Astrocyte of the spinal cord (primary cell): ENCODE data around the gene SLC35F3.

Source experiments
- DNase-seq: peaks from one replicate; pipeline ENCODE4 v3.0.0; 2011; ENCODE audit warnings: low read depth, low spot score
- H3K4me3 ChIP-seq: 2 replicates; pipeline ENCODE4 v1.5.1; 2011; ENCODE audit warnings: low read depth, mild to moderate bottlenecking, low read length, moderate library complexity
- in situ Hi-C: cut with HindIII; loops from 2 replicates; pipeline ENCODE4 v1.10.0; 2017; ENCODE audit warnings: low sequenced_read_pairs
- TF ChIP-seq, protein P1 (sequence below): IDR thresholded peaks from 2 replicates; pipeline ENCODE4 v1.5.1; 2012; ENCODE audit warnings: low read depth, mild to moderate bottlenecking, low read length, inconsistent platforms

SLC35F3 gene

DNA sequence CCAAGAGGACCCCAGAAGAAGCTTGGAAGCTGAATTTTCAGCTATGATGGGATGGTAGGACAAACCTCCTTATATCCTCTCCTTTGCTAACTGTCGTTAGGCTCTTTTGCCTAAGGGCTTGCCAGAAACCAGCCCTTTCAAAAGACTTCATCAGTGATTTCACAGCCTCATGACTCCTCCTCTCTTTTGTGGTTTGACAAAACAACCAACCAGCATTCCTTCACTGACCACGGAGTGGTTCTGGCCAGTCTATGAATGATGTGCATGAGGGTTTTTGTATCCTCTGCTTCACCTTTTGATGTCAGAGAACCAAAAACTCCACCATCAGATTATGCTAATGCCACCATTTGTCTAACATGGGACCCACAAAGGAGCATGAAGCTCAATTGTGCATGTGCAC, 351.9 kb downstream of the SLC35F3 start:
- in situ Hi-C loops = no loop called here
- TF ChIP-seq, protein P1, sequence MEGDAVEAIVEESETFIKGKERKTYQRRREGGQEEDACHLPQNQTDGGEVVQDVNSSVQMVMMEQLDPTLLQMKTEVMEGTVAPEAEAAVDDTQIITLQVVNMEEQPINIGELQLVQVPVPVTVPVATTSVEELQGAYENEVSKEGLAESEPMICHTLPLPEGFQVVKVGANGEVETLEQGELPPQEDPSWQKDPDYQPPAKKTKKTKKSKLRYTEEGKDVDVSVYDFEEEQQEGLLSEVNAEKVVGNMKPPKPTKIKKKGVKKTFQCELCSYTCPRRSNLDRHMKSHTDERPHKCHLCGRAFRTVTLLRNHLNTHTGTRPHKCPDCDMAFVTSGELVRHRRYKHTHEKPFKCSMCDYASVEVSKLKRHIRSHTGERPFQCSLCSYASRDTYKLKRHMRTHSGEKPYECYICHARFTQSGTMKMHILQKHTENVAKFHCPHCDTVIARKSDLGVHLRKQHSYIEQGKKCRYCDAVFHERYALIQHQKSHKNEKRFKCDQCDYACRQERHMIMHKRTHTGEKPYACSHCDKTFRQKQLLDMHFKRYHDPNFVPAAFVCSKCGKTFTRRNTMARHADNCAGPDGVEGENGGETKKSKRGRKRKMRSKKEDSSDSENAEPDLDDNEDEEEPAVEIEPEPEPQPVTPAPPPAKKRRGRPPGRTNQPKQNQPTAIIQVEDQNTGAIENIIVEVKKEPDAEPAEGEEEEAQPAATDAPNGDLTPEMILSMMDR = no peak
- H3K4me3 ChIP-seq = no peak overlapping the region
- DNase-seq = peak; percentile 65

DNA sequence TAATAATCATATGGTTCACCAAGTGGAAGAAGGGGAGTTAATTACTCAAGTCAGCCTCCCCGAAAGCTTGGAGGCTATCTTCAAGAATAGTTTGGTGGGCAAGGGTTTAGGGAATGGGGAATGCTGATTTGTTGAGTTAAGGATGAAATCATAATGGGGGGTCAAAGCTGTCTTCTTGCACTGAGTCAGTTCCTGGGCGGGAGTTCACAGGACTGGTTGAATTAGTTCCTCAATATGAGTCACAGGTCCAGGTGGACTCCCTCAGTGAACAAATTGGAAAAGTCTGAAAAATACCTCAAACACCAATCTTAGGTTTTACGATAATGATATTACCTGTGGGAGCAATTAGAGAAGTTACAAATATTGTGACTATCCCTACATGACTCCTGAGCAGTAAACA, 353.6 kb downstream of the SLC35F3 start:
- no peak for DNase-seq
- TF ChIP-seq, protein P1 = no peak
- in situ Hi-C loops = no loop called here
- no peak overlapping the region for H3K4me3 ChIP-seq

DNA sequence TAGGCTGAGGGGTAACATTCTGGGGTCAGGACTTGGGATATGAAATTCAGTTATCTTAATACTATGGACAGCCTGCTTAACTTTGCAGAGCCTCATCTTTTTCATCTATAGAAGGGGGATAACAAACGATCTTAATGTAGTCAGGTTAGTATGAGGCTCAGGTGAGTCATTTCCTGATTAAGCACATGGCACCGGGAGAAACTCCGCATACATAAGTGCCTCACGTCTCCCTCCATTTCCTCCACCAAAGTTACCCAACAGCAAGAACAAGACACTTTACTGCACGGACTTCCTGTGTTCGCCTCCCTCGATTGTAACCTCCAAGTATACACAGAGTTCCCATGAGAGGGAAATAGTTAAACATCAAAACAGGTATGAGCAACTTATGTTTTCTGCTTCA, 356.1 kb downstream of the SLC35F3 start:
- TF ChIP-seq, protein P1 = no peak
- DNase-seq = peak; percentile 9

DNA sequence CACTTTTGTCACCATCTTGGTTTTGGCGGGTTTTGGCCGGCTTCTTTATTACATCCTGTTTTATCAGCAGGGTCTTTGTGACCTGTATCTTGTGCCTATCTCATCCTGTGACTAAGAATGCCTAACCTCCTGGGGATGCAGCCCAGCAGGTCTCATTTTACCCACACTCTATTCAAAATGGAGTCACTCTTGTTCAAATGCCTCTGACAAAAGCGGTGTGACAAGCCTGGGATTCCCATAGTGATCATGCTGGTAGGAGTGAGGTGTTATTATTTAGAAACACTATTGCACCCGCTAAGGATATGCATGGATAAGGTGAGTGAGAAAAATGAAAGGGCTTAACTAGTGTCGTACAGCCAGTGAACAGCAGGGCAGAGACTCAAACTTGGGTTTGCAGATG, 357.1 kb downstream of the SLC35F3 start:
- in situ Hi-C loops = no loop called here
- no peak for DNase-seq
- TF ChIP-seq, protein P1 = no peak
- no peak overlapping the region for H3K4me3 ChIP-seq

More for the DNA sequence above, 356.1 kb downstream of the SLC35F3 start:
- H3K4me3 ChIP-seq = no peak overlapping the region
- in situ Hi-C loops = no loop called here

DNA sequence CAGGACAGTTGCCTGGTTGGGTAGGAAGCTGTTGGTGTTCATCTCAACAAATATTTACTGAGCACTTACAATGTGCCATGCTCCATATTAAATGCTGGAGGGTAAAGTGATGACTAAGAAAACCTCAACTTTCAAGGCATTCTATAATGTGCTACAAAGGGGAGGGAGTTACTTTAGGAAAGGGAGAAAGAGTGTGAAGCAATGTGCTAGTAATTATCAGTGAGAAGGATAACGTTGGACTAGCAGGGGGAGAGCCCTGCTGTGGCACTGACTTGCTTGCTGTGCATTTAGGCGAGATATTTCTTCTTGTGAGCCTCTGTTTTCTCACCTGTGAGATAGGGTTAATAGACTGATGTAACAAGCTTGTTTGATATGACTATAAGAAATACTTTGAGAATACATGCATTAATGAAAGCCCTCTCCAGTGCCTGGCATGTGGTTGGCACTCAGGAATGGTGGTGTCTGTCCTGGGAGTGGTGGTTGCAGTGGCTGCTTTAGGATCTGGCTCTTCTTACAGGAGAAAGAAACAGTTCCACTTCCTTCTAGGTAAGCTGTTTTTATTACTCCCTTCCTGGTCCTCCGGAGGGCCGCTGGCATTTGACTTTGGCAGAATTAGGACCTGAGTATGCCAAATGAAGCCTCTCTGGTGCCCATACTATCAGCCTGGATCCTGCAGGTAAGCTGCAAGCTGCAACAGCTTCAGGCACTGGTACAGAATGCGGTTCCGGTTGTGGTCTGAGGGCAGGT, 357.7 kb downstream of the SLC35F3 start:
- DNase-seq = no peak
- in situ Hi-C loops = no loop called here

DNA sequence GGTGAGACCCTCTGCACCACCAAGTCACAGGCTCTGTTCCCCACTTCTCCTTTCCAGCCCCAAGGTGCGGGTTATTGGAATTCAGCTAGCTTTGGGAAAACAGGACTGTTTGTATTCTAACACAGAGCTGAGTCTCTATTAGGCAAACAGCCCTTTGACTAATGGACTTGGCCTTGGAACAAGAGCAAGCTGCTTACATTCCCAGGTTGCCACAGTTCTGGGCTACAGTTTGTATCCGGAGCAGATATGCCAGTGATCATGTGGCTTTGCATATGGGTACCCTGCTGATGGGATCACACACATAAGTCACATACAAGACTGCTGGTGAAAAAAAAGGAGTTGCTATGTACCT, 358.3 kb downstream of the SLC35F3 start:
- TF ChIP-seq, protein P1 = no peak
- peak; percentile 24 for DNase-seq
- in situ Hi-C loops = no loop called here
- H3K4me3 ChIP-seq = no peak overlapping the region

More for the DNA sequence above, 357.7 kb downstream of the SLC35F3 start:
- no peak overlapping the region for H3K4me3 ChIP-seq
- TF ChIP-seq, protein P1 = no peak

DNA sequence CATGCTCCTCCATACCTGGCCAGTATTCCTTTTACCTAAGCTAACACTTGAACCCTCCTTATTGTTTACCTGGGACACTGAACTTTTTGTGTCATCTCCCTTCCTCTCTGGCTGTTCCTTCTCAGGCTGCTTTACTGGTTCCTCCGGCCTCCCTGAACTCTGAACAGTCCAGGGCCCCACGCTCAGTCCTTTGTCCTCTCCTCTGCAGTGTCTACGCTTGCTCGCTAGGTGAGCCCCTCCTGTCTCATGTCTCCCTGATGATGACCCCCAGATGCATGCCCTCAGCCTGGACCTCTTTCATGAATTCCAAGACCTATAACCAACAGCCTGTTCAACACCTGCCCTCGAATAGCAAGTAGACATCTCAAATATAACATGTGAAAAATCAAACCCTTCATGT, 360.4 kb downstream of the SLC35F3 start:
- no peak overlapping the region for H3K4me3 ChIP-seq
- in situ Hi-C loops = no loop called here
- TF ChIP-seq, protein P1 = no peak
- no peak for DNase-seq
